MG63 (cell line): ENCODE results near the gene NPB. TPM values are rescaled to one million over a fixed set of nuclear protein-coding genes. Genes with fewer than 3 reads are reported as not detected.

Experiments
- DNase-seq: peaks from one replicate; pipeline ENCODE4 v3.0.0-alpha.2; 2020
- H3K27me3 ChIP-seq: fragments of 250-450 bp; sonication (Bioruptor Pico); 2 replicates; pipeline ENCODE4 v1.5.1; 2020; ENCODE audit warnings: mild to moderate bottlenecking, moderate library complexity
- H3K36me3 ChIP-seq: fragments of 250-450 bp; sonication (Bioruptor Pico); 2 replicates; pipeline ENCODE4 v1.5.1; 2020; ENCODE audit warnings: mild to moderate bottlenecking, moderate library complexity
- H3K4me3 ChIP-seq: fragments of 250-450 bp; sonication (Bioruptor Pico); 2 replicates; pipeline ENCODE4 v1.5.1; 2020; ENCODE audit warnings: mild to moderate bottlenecking, moderate library complexity
- H3K9me3 ChIP-seq: fragments of 250-450 bp; sonication (Bioruptor Pico); 2 replicates; pipeline ENCODE4 v1.5.1; 2020; ENCODE audit warnings: mild to moderate bottlenecking, moderate library complexity
- total RNA-seq: library from RNA; depleted of rRNA; stranded (reverse); fragments of >200 nt; shearing (Covaris generic); gene quantifications from 2 replicates; pipeline ENCODE4 v1.2.3, GENCODE V29; 2014; ENCODE audit warnings: low replicate concordance; rRNA removed

The NPB gene
- 1.3 and 2.5 TPM in 2 replicates for total RNA-seq

- H3K9me3 ChIP-seq = no peaks in the 10 kb centered on the region
- no peaks in the 10 kb centered on the region for H3K27me3 ChIP-seq
- no peak within 1 kb of the TSS for H3K4me3 ChIP-seq
- H3K36me3 ChIP-seq = peaks cover 30% of the 10 kb centered on the region
- no peak for DNase-seq
Observed at GRCh38 chr17:81902023-81902652, at the start of gene NPB. Gene NPB, plus strand, starts transcription at chr17:81902238. Its CDS starts 40 bp downstream, at chr17:81902278.

GRCh38 chr17:81854974-81855774, 46.9 kb upstream of the NPB start:
- peaks cover 93% of the 10 kb centered on the region for H3K36me3 ChIP-seq
- no peak overlapping the region for H3K4me3 ChIP-seq
- no peaks in the 10 kb centered on the region for H3K27me3 ChIP-seq
- DNase-seq = no peak
- no peaks in the 10 kb centered on the region for H3K9me3 ChIP-seq

- Histone ChIP-seq H3K9me3 (no peaks in the 10 kb centered on the region), H3K36me3 (peaks cover 83% of the 10 kb centered on the region), H3K27me3 (no peaks in the 10 kb centered on the region), H3K4me3 (peak overlapping the region; percentile 61)
- no peak for DNase-seq
Observed at GRCh38 chr17:81858170-81858966, 43.7 kb upstream of the NPB start.

GRCh38 chr17:81858967-81859905, 42.8 kb upstream of the NPB start:
- no peaks in the 10 kb centered on the region for H3K9me3 ChIP-seq
- no peaks in the 10 kb centered on the region for H3K27me3 ChIP-seq
- peaks cover 83% of the 10 kb centered on the region for H3K36me3 ChIP-seq
- peak overlapping the region; percentile 61 for H3K4me3 ChIP-seq
- no peak for DNase-seq

- DNase-seq = no peak
- Histone ChIP-seq H3K4me3 (peak within 1 kb of the TSS; percentile 78), H3K36me3 (peaks cover 83% of the 10 kb centered on the region), H3K27me3 (no peaks in the 10 kb centered on the region), H3K9me3 (no peaks in the 10 kb centered on the region)
Observed at GRCh38 chr17:81859906-81860755, 41.9 kb upstream of the NPB start, which contains the start of gene P4HB. Gene P4HB, minus strand, starts transcription at chr17:81860535. Its CDS starts 64 bp downstream, at chr17:81860471.

- H3K36me3 ChIP-seq = peaks cover 83% of the 10 kb centered on the region
- no peaks in the 10 kb centered on the region for H3K27me3 ChIP-seq
- peak overlapping the region; percentile 78 for H3K4me3 ChIP-seq
- peak; percentile 100 for DNase-seq
- no peaks in the 10 kb centered on the region for H3K9me3 ChIP-seq
Observed at GRCh38 chr17:81860756-81861568, 41.1 kb upstream of the NPB start.

- Histone ChIP-seq H3K9me3 (no peaks in the 10 kb centered on the region), H3K4me3 (no peak overlapping the region), H3K36me3 (peaks cover 76% of the 10 kb centered on the region), H3K27me3 (no peaks in the 10 kb centered on the region)
- no peak for DNase-seq
Observed at GRCh38 chr17:81863123-81863675, 38.8 kb upstream of the NPB start.

GRCh38 chr17:81863833-81864768, 37.9 kb upstream of the NPB start:
- peaks cover 74% of the 10 kb centered on the region for H3K36me3 ChIP-seq

GRCh38 chr17:81865358-81865732, 36.7 kb upstream of the NPB start:
- no peaks in the 10 kb centered on the region for H3K9me3 ChIP-seq
- no peaks in the 10 kb centered on the region for H3K27me3 ChIP-seq
- H3K4me3 ChIP-seq = no peak overlapping the region
- no peak for DNase-seq
- peaks cover 80% of the 10 kb centered on the region for H3K36me3 ChIP-seq

More at GRCh38 chr17:81863833-81864768, 37.9 kb upstream of the NPB start:
- H3K9me3 ChIP-seq = no peaks in the 10 kb centered on the region
- no peaks in the 10 kb centered on the region for H3K27me3 ChIP-seq
- no peak overlapping the region for H3K4me3 ChIP-seq
- DNase-seq = no peak

GRCh38 chr17:81865733-81866439, 36.2 kb upstream of the NPB start:
- no peaks in the 10 kb centered on the region for H3K9me3 ChIP-seq
- H3K27me3 ChIP-seq = no peaks in the 10 kb centered on the region
- peaks cover 82% of the 10 kb centered on the region for H3K36me3 ChIP-seq
- H3K4me3 ChIP-seq = no peak overlapping the region
- no peak for DNase-seq

- no peak for DNase-seq
- peaks cover 80% of the 10 kb centered on the region for H3K36me3 ChIP-seq
- no peaks in the 10 kb centered on the region for H3K27me3 ChIP-seq
- no peak overlapping the region for H3K4me3 ChIP-seq
- H3K9me3 ChIP-seq = no peaks in the 10 kb centered on the region
Observed at GRCh38 chr17:81866440-81867169, 35.4 kb upstream of the NPB start.
